Adrenal gland (tissue), 12 donors: Measurements from ENCODE around the gene MPC1L. TPM values are rescaled to one million over a fixed set of nuclear protein-coding genes. Genes with fewer than 3 reads are reported as not detected.
"Not testable (repeated sequence)": the region's sequence is repeated elsewhere in the genome, so short reads cannot be mapped to it uniquely, and the experiment has no call there.

Experiments used
- DNase-seq, 7 donors: peaks; one replicate each; pipeline ENCODE4 v3.0.0-alpha.2; 2019 to 2020
- H3K27ac ChIP-seq, 5 donors: fragments of 200-600 bp; sonication (generic) in 4 of 5; 1 replicate in 3 of 5; 2 replicates in 2 of 5; pipeline versions ENCODE4 v1.5.1 to v1.8.0; 2016 to 2020; ENCODE audit warnings: mild to moderate bottlenecking in 1 of 5
- H3K27me3 ChIP-seq: fragments of 200-600 bp; 2 replicates; pipeline ENCODE4 v1.8.0; 2021
- H3K36me3 ChIP-seq, 2 donors: fragments of 200-600 bp; replicated peaks in 1 of 2; 1 replicate in 1 of 2; 2 replicates in 1 of 2; pipeline versions ENCODE4 v1.5.1 to v1.8.0; 2018 to 2022
- H3K4me1 ChIP-seq, 2 donors: fragments of 200-600 bp; replicated peaks in 1 of 2; 1 replicate in 1 of 2; 2 replicates in 1 of 2; pipeline versions ENCODE4 v1.5.1 to v1.8.0; 2018 to 2021
- H3K4me3 ChIP-seq, 4 donors: fragments of 200-600 bp; sonication (generic) in 3 of 4; one replicate each; pipeline ENCODE4 v1.5.1; 2016 to 2018
- H3K9me3 ChIP-seq, 3 donors: fragments of 200-600 bp; sonication (generic) in 1 of 3; replicated peaks in 1 of 3; 1 replicate in 2 of 3; 2 replicates in 1 of 3; pipeline versions ENCODE4 v1.5.1 to v1.8.0; 2016 to 2021
- CTCF ChIP-seq, 6 experiments: fragments of 450-650 bp in 4 of 6; fragments of 200-600 bp in 2 of 6; sonication (generic) in 1 of 6; IDR thresholded peaks; 1 replicate in 5 of 6; 2 replicates in 1 of 6; pipeline versions ENCODE4 v1.5.1 to v1.8.0; 2016 to 2021; ENCODE audit warnings: antibody characterized with exemption in 6 of 6, mild to moderate bottlenecking in 2 of 6, moderate library complexity in 1 of 6
- POLR2A ChIP-seq, 2 donors: fragments of 450-650 bp; IDR thresholded peaks; one replicate each; pipeline ENCODE4 v1.6.1; 2017; ENCODE audit warnings: antibody characterized with exemption in 2 of 2, mild to moderate bottlenecking in 2 of 2, moderate library complexity in 1 of 2
- WGBS, 4 donors: extraction: QIAGEN DNeasy Blood & Tissue Kit in 2 of 4; methylation state at CpG; one replicate each; pipeline versions ENCODE4 v1.1.5 to v1.1.7; 2013 to 2017; 5-methylcytosine and 5-hydroxymethylcytosine counted together
- intact Hi-C, 2 donors: fragments of 100-400 bp; cut with DNase I; formaldehyde crosslinking; loops; one replicate each; pipeline versions ENCODE4 v1.14.1 to v1.15.0; 2022 to 2023
- polyA plus RNA-seq, 3 donors: library from polyadenylated mRNA; stranded (reverse); fragments of 200-250 nt in 2 of 3; fragments of 350-450 nt in 1 of 3; fragmentation: Illumina TruSeq in 1 of 3; extraction: RNeasy Lipid Tissue Mini Kit (QIAGEN cat#74804) in 1 of 3; gene quantifications; one replicate each; pipeline ENCODE4 v1.2.3, GENCODE V29; 2013 to 2014
- total RNA-seq, 9 donors: library from RNA; depleted of rRNA in 4 of 9; stranded (reverse); fragments of >200 nt in 4 of 9; fragments of 120-200 nt in 1 of 9; fragmentation: NEBNext Ultra II Directional in 1 of 9; extraction: Animal tissue kit (Norgen Biotek cat#: 25700) in 1 of 9; gene quantifications; one replicate each; pipeline versions ENCODE4 v1.1.0 to v1.2.4, GENCODE V29; 2013 to 2023
- donor health status: healthy with polysubstance abuse.
- donor health status: Bipolar disorder and iron deficiency.
- donor health status: DM: yes; HTN: yes; CAD: no.
- donor health status: DM: no; HTN: no; CAD: no.
- donor health status: DM: no; HTN: no; CAD: no.
- donor health status: DM: yes; HTN: yes; CAD: no.

MPC1L gene
- total and polyA plus RNA-seq, 12 donors, result not detected

- peaks cover 0 to 8% of the 10 kb centered on the region in 2 donors for H3K4me1 ChIP-seq
- DNase-seq, result no peak
- H3K27ac ChIP-seq, result peak overlapping the region; percentile 60 to 95 (median 92)
- H3K9me3 ChIP-seq, result no peaks in the 10 kb centered on the region
- H3K4me3 ChIP-seq, result peak overlapping the region in 2 of 4 donors; percentile 67
- H3K27me3 ChIP-seq, result peaks cover 9% of the 10 kb centered on the region
- TF ChIP-seq CTCF (IDR thresholded peaks at IDR 0.05) (no peak), POLR2A (IDR thresholded peaks at IDR 0.05) (no peak)
- H3K36me3 ChIP-seq, result no peaks in the 10 kb centered on the region
- WGBS, 4 donors, result 1 to 28% (median 13%) methylated on average over 4 to 15 of the region's 15 CpGs
- intact Hi-C loops, result no loop called here
Measured at GRCh38 chrX:40581336-40581920, 41.8 kb upstream of the MPC1L start.

- DNase-seq, result not testable (repeated sequence)
- 72 to 95% (median 90%) methylated on average over 2 to 13 of the region's 13 CpGs for WGBS, 4 donors
Measured at GRCh38 chrX:40582178-40582577, 41.0 kb upstream of the MPC1L start.

GRCh38 chrX:40582811-40583210 is 40.4 kb upstream of the MPC1L start:
- H3K36me3 ChIP-seq, result no peaks in the 10 kb centered on the region
- H3K9me3 ChIP-seq, result no peaks in the 10 kb centered on the region
- H3K4me1 ChIP-seq, result peaks cover 0 to 12% of the 10 kb centered on the region in 2 donors
- DNase-seq, result no peak
- peaks cover 9% of the 10 kb centered on the region for H3K27me3 ChIP-seq
- peak overlapping the region in 1 of 5 donors; percentile 1 for H3K27ac ChIP-seq
- TF ChIP-seq CTCF (IDR thresholded peaks at IDR 0.05) (no peak), POLR2A (IDR thresholded peaks at IDR 0.05) (no peak)
- WGBS, 4 donors, result 68 to 83% (median 79%) methylated on average over 2 of the region's 2 CpGs
- intact Hi-C loops, result no loop called here
- H3K4me3 ChIP-seq, result no peak overlapping the region

More at GRCh38 chrX:40582178-40582577, 41.0 kb upstream of the MPC1L start:
- H3K27me3 ChIP-seq, intact Hi-C loops, H3K4me1 ChIP-seq, H3K36me3 ChIP-seq, H3K9me3 ChIP-seq, H3K4me3 ChIP-seq: not testable (repeated sequence)
- H3K27ac ChIP-seq, result peak overlapping the region in 1 of 5 donors; percentile 1

- 60 to 80% (median 71%) methylated on average over 1 of the region's 1 CpG for WGBS, 4 donors
- intact Hi-C loops, H3K4me3 ChIP-seq, H3K4me1 ChIP-seq, DNase-seq, H3K27me3 ChIP-seq, H3K9me3 ChIP-seq, H3K27ac ChIP-seq: not testable (repeated sequence)
- peaks cover 0 to 18% of the 10 kb centered on the region in 2 donors for H3K36me3 ChIP-seq
Measured at GRCh38 chrX:40587623-40588022, 35.6 kb upstream of the MPC1L start.

- H3K27me3 ChIP-seq, H3K4me3 ChIP-seq, intact Hi-C loops, H3K9me3 ChIP-seq, H3K27ac ChIP-seq, DNase-seq, H3K4me1 ChIP-seq: not testable (repeated sequence)
- peaks cover 0 to 26% of the 10 kb centered on the region in 2 donors for H3K36me3 ChIP-seq
- 82 to 92% (median 88%) methylated on average over 6 of the region's 6 CpGs for WGBS, 4 donors
Measured at GRCh38 chrX:40589616-40590321, 33.5 kb upstream of the MPC1L start.
